ENCODE data around the gene SAPCD2. TPM values are rescaled to one million over a fixed set of nuclear protein-coding genes. Genes with fewer than 3 reads are reported as not detected.

SAPCD2 gene
- total and polyA plus RNA-seq, 4 donors = 1.3 to 2.1 (median 1.6) TPM

- ATAC-seq (ENCODE audit: insufficient read depth, low FRiP score) (no peak), DNase-seq (no peak)
- Histone ChIP-seq H3K27ac (ENCODE audit: low read depth in 1 of 2, low read length in 1 of 2) (peak overlapping the region in 1 of 2 donors; percentile 46), H3K4me1 (ENCODE audit: control insufficient read depth in 5 of 5, insufficient read depth in 5 of 5, low read length in 5 of 5) (peaks cover 0 to 11% (median 0%) of the 10 kb centered on the region in 5 donors), H3K9me3 (ENCODE audit: control insufficient read depth in 4 of 4, insufficient read depth in 3 of 4, low read length in 3 of 4) (no peaks in the 10 kb centered on the region), H3K36me3 (ENCODE audit: control insufficient read depth in 4 of 4, insufficient read depth in 4 of 4, low read length in 4 of 4) (peaks cover 0 to 20% (median 0%) of the 10 kb centered on the region in 4 donors), H3K4me3 (no peak overlapping the region), H3K27me3 (ENCODE audit: control insufficient read depth in 3 of 3, insufficient read depth in 3 of 3, low read length in 2 of 3) (peaks cover 0 to 11% (median 10%) of the 10 kb centered on the region in 3 donors), H3K9ac (ENCODE audit: insufficient read depth in 1 of 2, low read length in 2 of 2) (no peak overlapping the region)
- WGBS, 2 donors = 72 to 73% methylated on average over 6 of the region's 6 CpGs
- no peak for TF ChIP-seq CTCF (IDR thresholded peaks at IDR 0.05; ENCODE audit: control extremely low read depth, extremely low read depth)
Observed at GRCh38 chr9:137116027-137116507, 45.7 kb upstream of the SAPCD2 start.

- 84 to 91% methylated on average over 21 of the region's 21 CpGs for WGBS, 2 donors
- Histone ChIP-seq H3K27ac (ENCODE audit: low read depth in 1 of 2, low read length in 1 of 2) (peak overlapping the region in 1 of 2 donors; percentile 46), H3K9me3 (ENCODE audit: control insufficient read depth in 4 of 4, insufficient read depth in 3 of 4, low read length in 3 of 4) (no peaks in the 10 kb centered on the region), H3K9ac (ENCODE audit: insufficient read depth in 1 of 2, low read length in 2 of 2) (no peak overlapping the region), H3K27me3 (ENCODE audit: control insufficient read depth in 3 of 3, insufficient read depth in 3 of 3, low read length in 2 of 3) (peaks cover 0 to 11% (median 10%) of the 10 kb centered on the region in 3 donors), H3K4me1 (ENCODE audit: control insufficient read depth in 5 of 5, insufficient read depth in 5 of 5, low read length in 5 of 5) (peaks cover 0 to 11% (median 0%) of the 10 kb centered on the region in 5 donors), H3K4me3 (no peak overlapping the region), H3K36me3 (ENCODE audit: control insufficient read depth in 4 of 4, insufficient read depth in 4 of 4, low read length in 4 of 4) (peaks cover 0 to 23% (median 0%) of the 10 kb centered on the region in 4 donors)
- ATAC-seq (ENCODE audit: insufficient read depth, low FRiP score) = no peak
- DNase-seq = no peak
- TF ChIP-seq CTCF (IDR thresholded peaks at IDR 0.05; ENCODE audit: control extremely low read depth, extremely low read depth) = no peak
Observed at GRCh38 chr9:137115394-137116026, 45.2 kb upstream of the SAPCD2 start.

- no peak within 1 kb of the TSS for H3K9ac ChIP-seq (ENCODE audit: insufficient read depth in 1 of 2, low read length in 2 of 2)
- no peak within 1 kb of the TSS for H3K27ac ChIP-seq (ENCODE audit: low read depth in 1 of 2, low read length in 1 of 2)
- peaks cover 0 to 30% (median 0%) of the 10 kb centered on the region in 4 donors for H3K36me3 ChIP-seq (ENCODE audit: control insufficient read depth in 4 of 4, insufficient read depth in 4 of 4, low read length in 4 of 4)
- DNase-seq (peak in 2 of 3 donors; percentile 43 to 44), ATAC-seq (ENCODE audit: insufficient read depth, low FRiP score) (peak; percentile 81)
- 3 to 5% methylated on average over 30 to 70 of the region's 70 CpGs for WGBS, 2 donors
- H3K4me1 ChIP-seq (ENCODE audit: control insufficient read depth in 5 of 5, insufficient read depth in 5 of 5, low read length in 5 of 5) = peaks cover 0 to 11% (median 0%) of the 10 kb centered on the region in 5 donors
- peaks cover 0 to 11% (median 10%) of the 10 kb centered on the region in 3 donors for H3K27me3 ChIP-seq (ENCODE audit: control insufficient read depth in 3 of 3, insufficient read depth in 3 of 3, low read length in 2 of 3)
- no peaks in the 10 kb centered on the region for H3K9me3 ChIP-seq (ENCODE audit: control insufficient read depth in 4 of 4, insufficient read depth in 3 of 4, low read length in 3 of 4)
- TF ChIP-seq CTCF (IDR thresholded peaks at IDR 0.05; ENCODE audit: control extremely low read depth, extremely low read depth) = no peak
- H3K4me3 ChIP-seq = peak within 1 kb of the TSS; percentile 55
Observed at GRCh38 chr9:137114613-137115393, 44.4 kb upstream of the SAPCD2 start, which contains the start of gene DPP7. Gene DPP7 (minus strand): TSS chr9:137114733. CDS start chr9:137114713, 20 bp downstream.

Data from lung (tissue), 12 donors.